ENCODE results near the gene CERS2. TPM values are rescaled to one million over a fixed set of nuclear protein-coding genes. Genes with fewer than 3 reads are reported as not detected.
A peak's percentile ranks its signal among the peaks of the same experiment; 100 is the strongest.

CERS2 gene
- total RNA-seq, 1 donor from 2014 or later = 223 TPM

- Mint-ChIP-seq H3K9me3 (ENCODE audit: low read depth) (no peaks in the 10 kb centered on the region), H3K27me3 (ENCODE audit: low read depth) (no peaks in the 10 kb centered on the region), H3K4me1 (ENCODE audit: low read depth) (peaks cover 31% of the 10 kb centered on the region), H3K4me3 (ENCODE audit: unreplicated experiment) (no peak overlapping the region), H3K36me3 (ENCODE audit: low read depth) (peaks cover 15% of the 10 kb centered on the region), H3K27ac (ENCODE audit: unreplicated experiment) (no peak overlapping the region)
- TF ChIP-seq, protein P1, sequence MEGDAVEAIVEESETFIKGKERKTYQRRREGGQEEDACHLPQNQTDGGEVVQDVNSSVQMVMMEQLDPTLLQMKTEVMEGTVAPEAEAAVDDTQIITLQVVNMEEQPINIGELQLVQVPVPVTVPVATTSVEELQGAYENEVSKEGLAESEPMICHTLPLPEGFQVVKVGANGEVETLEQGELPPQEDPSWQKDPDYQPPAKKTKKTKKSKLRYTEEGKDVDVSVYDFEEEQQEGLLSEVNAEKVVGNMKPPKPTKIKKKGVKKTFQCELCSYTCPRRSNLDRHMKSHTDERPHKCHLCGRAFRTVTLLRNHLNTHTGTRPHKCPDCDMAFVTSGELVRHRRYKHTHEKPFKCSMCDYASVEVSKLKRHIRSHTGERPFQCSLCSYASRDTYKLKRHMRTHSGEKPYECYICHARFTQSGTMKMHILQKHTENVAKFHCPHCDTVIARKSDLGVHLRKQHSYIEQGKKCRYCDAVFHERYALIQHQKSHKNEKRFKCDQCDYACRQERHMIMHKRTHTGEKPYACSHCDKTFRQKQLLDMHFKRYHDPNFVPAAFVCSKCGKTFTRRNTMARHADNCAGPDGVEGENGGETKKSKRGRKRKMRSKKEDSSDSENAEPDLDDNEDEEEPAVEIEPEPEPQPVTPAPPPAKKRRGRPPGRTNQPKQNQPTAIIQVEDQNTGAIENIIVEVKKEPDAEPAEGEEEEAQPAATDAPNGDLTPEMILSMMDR (IDR thresholded peaks at IDR 0.05) = no peak
- DNase-seq (ENCODE audit: low spot score) = no peak
Measured at GRCh38 chr1:151001602-151002001, 27.0 kb upstream of the CERS2 start.

- H3K9me3 Mint-ChIP-seq (ENCODE audit: low read depth) = no peaks in the 10 kb centered on the region
- TF ChIP-seq, protein P1 (IDR thresholded peaks at IDR 0.05) = no peak
- peaks cover 15% of the 10 kb centered on the region for H3K36me3 Mint-ChIP-seq (ENCODE audit: low read depth)
- peaks cover 24% of the 10 kb centered on the region for H3K4me1 Mint-ChIP-seq (ENCODE audit: low read depth)
- no peak overlapping the region for H3K27ac Mint-ChIP-seq (ENCODE audit: unreplicated experiment)
- H3K27me3 Mint-ChIP-seq (ENCODE audit: low read depth) = no peaks in the 10 kb centered on the region
- no peak overlapping the region for H3K4me3 Mint-ChIP-seq (ENCODE audit: unreplicated experiment)
- DNase-seq (ENCODE audit: low spot score) = no peak
Measured at GRCh38 chr1:151000408-151000807, 25.8 kb upstream of the CERS2 start.

DNA sequence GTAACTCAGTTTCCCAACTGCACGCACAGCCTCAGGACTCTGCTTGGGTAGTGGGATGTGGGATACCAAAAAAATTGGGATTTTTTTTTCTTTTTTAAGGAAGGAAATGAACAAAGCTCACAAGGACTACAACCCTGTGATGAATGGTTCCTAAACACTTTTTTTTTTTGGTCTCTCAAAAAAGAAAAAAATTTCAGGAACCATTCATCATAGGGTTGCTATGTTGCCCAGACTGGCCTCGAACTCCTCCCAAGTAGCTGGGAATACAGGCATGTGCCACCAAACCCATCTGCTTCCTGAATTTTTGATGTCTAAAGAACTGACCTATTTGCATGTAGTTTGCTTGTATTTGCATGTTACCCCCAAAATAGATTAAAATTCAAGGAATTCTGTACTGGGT lies 25.3 kb upstream of the CERS2 start:
- H3K27me3 Mint-ChIP-seq (ENCODE audit: low read depth) = no peaks in the 10 kb centered on the region
- DNase-seq (ENCODE audit: low spot score) = no peak
- H3K4me3 Mint-ChIP-seq (ENCODE audit: unreplicated experiment) = no peak overlapping the region
- H3K27ac Mint-ChIP-seq (ENCODE audit: unreplicated experiment) = no peak overlapping the region
- peaks cover 21% of the 10 kb centered on the region for H3K4me1 Mint-ChIP-seq (ENCODE audit: low read depth)
- no peaks in the 10 kb centered on the region for H3K9me3 Mint-ChIP-seq (ENCODE audit: low read depth)
- H3K36me3 Mint-ChIP-seq (ENCODE audit: low read depth) = peaks cover 15% of the 10 kb centered on the region
- TF ChIP-seq, protein P1 (IDR thresholded peaks at IDR 0.05) = no peak

DNA sequence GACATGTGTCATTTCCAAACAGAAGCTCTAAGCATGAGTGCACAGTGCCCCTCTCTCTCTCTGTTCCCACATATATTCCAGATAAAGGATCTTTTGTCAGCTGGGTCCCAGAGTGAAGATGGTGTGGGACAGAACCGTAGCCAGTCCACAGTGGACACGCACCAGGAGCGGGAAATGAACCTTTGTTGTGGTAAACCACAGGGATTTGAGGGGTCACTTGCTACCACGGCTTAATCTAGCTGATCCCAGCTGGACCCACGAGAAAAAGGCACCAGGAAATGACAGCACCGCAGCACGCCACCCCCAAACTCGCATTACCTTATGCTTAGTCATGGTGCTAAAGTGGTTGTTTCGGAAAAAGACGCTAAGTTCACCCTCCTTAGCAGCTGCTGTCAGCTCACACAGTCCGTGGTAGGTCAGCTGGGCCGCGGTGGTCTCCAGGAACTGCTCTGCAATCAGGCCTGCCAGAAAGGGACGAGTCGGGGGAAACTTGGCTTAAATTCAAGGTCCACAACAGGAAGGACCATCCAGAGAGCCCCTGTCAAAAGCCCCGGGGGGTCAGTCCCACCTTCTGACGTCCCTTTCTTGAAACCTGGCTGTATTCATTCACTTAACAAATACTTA lies 24.5 kb upstream of the CERS2 start:
- H3K4me1 Mint-ChIP-seq (ENCODE audit: low read depth) = peaks cover 18% of the 10 kb centered on the region
- H3K27me3 Mint-ChIP-seq (ENCODE audit: low read depth) = no peaks in the 10 kb centered on the region
- no peak for DNase-seq (ENCODE audit: low spot score)
- peaks cover 15% of the 10 kb centered on the region for H3K36me3 Mint-ChIP-seq (ENCODE audit: low read depth)
- H3K4me3 Mint-ChIP-seq (ENCODE audit: unreplicated experiment) = no peak overlapping the region
- TF ChIP-seq, protein P1 (IDR thresholded peaks at IDR 0.05) = no peak
- H3K27ac Mint-ChIP-seq (ENCODE audit: unreplicated experiment) = peak overlapping the region; percentile 73
- no peaks in the 10 kb centered on the region for H3K9me3 Mint-ChIP-seq (ENCODE audit: low read depth)

DNA sequence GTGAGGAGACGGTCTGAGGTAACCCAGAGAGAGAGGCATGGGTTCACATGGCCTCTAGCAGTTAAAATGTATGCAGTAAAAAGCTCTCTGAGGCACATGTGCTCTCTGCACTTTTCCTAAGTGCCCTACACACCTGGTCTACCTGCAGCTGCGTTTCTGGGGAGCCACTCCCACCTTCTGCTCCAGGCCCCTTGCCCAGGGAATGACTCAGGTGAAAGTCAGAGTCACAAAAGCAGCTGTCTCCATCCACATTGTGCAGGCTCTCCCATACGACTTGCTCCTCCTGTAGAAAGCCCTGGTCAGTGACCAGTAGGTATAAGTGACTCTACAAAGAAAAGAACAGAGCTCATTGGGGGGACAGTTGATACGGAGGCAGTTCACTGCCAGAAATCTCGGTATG lies 23.3 kb upstream of the CERS2 start:
- no peak for DNase-seq (ENCODE audit: low spot score)
- Mint-ChIP-seq H3K27me3 (ENCODE audit: low read depth) (no peaks in the 10 kb centered on the region), H3K36me3 (ENCODE audit: low read depth) (peaks cover 15% of the 10 kb centered on the region), H3K4me3 (ENCODE audit: unreplicated experiment) (no peak overlapping the region), H3K9me3 (ENCODE audit: low read depth) (no peaks in the 10 kb centered on the region), H3K4me1 (ENCODE audit: low read depth) (peaks cover 14% of the 10 kb centered on the region), H3K27ac (ENCODE audit: unreplicated experiment) (no peak overlapping the region)
- TF ChIP-seq, protein P1 (IDR thresholded peaks at IDR 0.05) = no peak
